Activated CD4-positive, alpha-beta memory T cell treated with anti-CD3 and anti-CD28 coated beads for 36 hours (primary cell): ENCODE results near the gene FOXJ3. TPM values are rescaled to one million over a fixed set of nuclear protein-coding genes. Genes with fewer than 3 reads are reported as not detected.

Source experiments
- CTCF ChIA-PET: fragments of 350-600 bp; sonication (Branson Sonifier 250); formaldehyde crosslinking; loops from one replicate; lab custom pipeline; 2021; ENCODE audit warnings: antibody characterized with exemption, inconsistent platforms; lab: Charles Lee
- POLR2A ChIA-PET: fragments of 350-600 bp; sonication (Branson Sonifier 250); formaldehyde crosslinking; loops from one replicate; lab custom pipeline; 2021; ENCODE audit warnings: antibody characterized with exemption; lab: Charles Lee
- DNase-seq: peaks from one replicate; pipeline ENCODE4 v3.0.0-alpha.2; 2020
- H3K27ac Mint-ChIP-seq: one replicate; pipeline ENCODE4 v1.8.0; 2021; ENCODE audit warnings: mixed read lengths
- H3K27me3 Mint-ChIP-seq: one replicate; pipeline ENCODE4 v1.8.0; 2021; ENCODE audit warnings: mixed read lengths
- H3K36me3 Mint-ChIP-seq: one replicate; pipeline ENCODE4 v1.8.0; 2021; ENCODE audit warnings: mixed read lengths
- H3K4me1 Mint-ChIP-seq: one replicate; pipeline ENCODE4 v1.8.0; 2021; ENCODE audit warnings: low read depth, mixed read lengths
- H3K4me3 Mint-ChIP-seq: one replicate; pipeline ENCODE4 v1.8.0; 2021; ENCODE audit warnings: mild to moderate bottlenecking, mixed read lengths
- H3K9me3 Mint-ChIP-seq: one replicate; pipeline ENCODE4 v1.8.0; 2021; ENCODE audit warnings: mixed read lengths
- intact Hi-C: fragments of 100-400 bp; cut with micrococcal nuclease; formaldehyde crosslinking; loops from one replicate; pipeline ENCODE4 v1.15.1; 2023
- total RNA-seq, 2 experiments: library from RNA; stranded (reverse); gene quantifications; one replicate each; pipeline ENCODE4 v1.2.3, GENCODE V29; 2021

FOXJ3 gene
- total RNA-seq, 2 experiments from 2014 or later: 37.3 to 40.8 TPM

DNA sequence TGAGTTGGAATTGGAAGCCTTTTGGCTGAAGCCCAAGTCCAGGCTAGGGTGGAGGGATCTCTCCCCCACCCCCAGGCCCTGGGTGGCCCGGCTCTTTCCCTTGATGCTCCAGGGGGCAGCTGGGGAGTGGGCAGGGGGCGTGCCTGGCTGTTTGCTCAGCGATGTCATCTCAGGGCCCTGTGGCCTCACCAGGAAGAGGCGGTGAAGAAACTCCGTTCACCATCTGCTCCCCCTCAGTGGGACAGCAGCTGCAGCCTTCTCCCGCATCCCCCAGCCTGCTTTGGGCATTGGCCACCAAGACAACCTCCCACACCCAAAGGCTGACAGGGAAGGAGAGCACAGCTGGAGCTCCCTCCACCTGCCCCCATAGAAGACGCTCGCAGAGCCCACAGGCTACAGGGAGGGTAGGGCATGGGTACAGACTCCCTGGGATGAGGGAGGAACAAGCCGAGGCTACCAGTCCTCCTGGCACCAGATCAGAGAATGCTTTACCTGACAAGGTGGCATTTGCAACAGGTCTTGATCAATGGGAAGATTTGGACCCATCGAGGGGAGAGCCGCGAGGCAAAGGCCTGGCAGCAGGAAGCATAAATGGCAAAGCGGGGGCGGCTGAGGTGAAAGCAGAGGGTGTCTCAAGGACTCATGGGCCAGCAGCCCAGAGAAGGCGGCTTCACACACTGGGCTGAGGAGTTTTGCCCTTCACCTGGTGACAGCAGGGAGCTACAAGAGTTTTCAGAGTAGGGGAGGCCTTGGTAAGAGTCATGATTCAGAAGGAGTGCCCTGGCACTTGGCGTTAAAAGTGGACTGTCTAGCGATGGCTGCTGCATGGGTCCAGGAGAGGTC lies 164.0 kb downstream of the FOXJ3 start:
- ChIA-PET POLR2A (no interaction called here), CTCF (interaction anchor here (0.8 kb wide), 1 partner anchor 8 kb away, joined by 3 read pairs; no protein-coding TSS in a partner anchor)
- Mint-ChIP-seq H3K27ac (no peak overlapping the region), H3K36me3 (no peaks in the 10 kb centered on the region), H3K4me1 (no peaks in the 10 kb centered on the region), H3K4me3 (no peak overlapping the region), H3K27me3 (no peaks in the 10 kb centered on the region), H3K9me3 (no peaks in the 10 kb centered on the region)
- DNase-seq: no peak
- intact Hi-C loops: no loop called here

DNA sequence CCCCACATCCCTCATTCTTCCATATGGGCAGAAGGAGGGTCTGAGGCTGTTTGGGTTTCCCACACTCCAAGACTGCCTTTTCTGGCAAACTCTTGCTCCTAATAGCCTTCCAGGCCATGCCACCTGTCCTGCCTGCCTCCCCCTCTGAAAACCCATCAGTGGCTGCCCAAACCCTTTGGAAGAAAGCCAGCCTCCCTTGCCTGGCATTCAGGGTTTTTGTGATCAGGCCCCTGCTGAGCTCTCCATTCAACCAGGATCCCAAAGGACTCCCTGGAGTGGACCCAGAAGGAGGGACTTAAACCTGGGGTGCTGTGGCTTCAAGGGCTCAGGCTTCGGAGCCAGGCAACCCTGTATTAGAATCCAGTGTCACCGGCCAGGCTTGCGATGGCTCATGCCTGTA lies 166.3 kb downstream of the FOXJ3 start:
- no peaks in the 10 kb centered on the region for H3K4me1 Mint-ChIP-seq
- intact Hi-C loops: no loop called here
- H3K27me3 Mint-ChIP-seq: no peaks in the 10 kb centered on the region
- POLR2A ChIA-PET: no interaction called here
- H3K9me3 Mint-ChIP-seq: no peaks in the 10 kb centered on the region
- no peak overlapping the region for H3K27ac Mint-ChIP-seq
- no peak overlapping the region for H3K4me3 Mint-ChIP-seq
- no peaks in the 10 kb centered on the region for H3K36me3 Mint-ChIP-seq
- no peak for DNase-seq
- CTCF ChIA-PET: no interaction called here

DNA sequence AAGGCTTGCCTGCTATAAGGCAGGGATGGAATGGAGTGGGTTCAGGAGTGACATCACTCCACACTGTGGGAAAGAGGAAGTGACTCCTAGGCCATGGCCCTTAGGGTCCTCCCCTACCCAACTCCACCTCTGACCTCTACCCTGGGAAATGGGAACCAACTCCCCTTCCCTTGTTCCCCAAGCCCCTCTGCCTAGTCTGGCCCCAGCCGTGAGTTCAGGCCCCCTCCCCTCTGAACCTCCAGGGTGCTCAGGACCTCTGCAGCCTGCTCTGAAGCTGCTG lies 166.7 kb downstream of the FOXJ3 start:
- Mint-ChIP-seq H3K36me3 (no peaks in the 10 kb centered on the region), H3K4me1 (no peaks in the 10 kb centered on the region), H3K27me3 (no peaks in the 10 kb centered on the region), H3K27ac (no peak overlapping the region), H3K9me3 (no peaks in the 10 kb centered on the region), H3K4me3 (no peak overlapping the region)
- CTCF ChIA-PET: interaction anchor here (1.2 kb wide), 1 partner anchor 21 kb away, joined by 3 read pairs; no protein-coding TSS in a partner anchor
- DNase-seq: no peak
- POLR2A ChIA-PET: no interaction called here
- intact Hi-C loops: no loop called here

DNA sequence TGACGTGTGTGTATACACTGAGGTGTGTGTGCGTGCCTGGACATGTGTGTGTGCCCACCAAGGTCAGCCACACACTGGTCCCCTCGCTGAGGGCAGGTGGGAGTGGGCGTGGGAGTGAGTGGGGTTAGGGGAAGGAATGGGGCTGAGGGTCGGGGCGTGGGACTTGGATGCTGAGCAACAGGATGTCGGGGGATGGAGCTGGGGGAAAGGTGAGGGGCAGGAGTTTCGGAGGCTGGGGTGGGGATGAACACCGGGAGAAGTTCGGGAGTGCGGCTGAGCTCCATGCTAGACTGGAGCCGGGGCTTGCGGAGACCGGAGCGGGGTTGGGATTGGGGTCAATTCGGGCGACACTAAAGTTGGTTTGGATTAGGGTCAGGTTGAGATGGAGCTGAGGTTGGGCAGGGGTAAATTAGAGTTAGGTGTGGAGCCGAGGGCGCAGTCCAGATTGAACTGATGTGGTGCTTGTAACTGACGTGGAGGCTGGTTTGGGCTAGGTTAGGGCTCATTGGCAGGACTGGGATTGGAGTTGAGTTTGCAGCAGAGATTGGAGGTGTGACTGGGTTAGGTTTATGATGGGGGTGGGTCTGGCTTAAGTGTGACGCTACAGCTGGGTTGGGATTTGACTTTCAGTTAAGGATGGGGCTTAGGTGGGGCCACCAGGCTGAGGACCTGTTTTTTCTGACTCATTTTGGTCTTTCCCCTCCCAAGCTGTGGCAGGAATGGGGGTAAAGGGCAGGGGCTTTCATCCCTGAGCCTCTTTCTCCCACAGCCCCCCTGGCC lies 167.2 kb downstream of the FOXJ3 start:
- CTCF ChIA-PET: interaction anchor here (1.2 kb wide), 1 partner anchor 20 kb away, joined by 3 read pairs; no protein-coding TSS in a partner anchor
- H3K27me3 Mint-ChIP-seq: no peaks in the 10 kb centered on the region
- no peak for DNase-seq
- H3K27ac Mint-ChIP-seq: no peak overlapping the region
- POLR2A ChIA-PET: no interaction called here
- H3K4me3 Mint-ChIP-seq: no peak overlapping the region
- H3K36me3 Mint-ChIP-seq: no peaks in the 10 kb centered on the region
- H3K9me3 Mint-ChIP-seq: no peaks in the 10 kb centered on the region
- H3K4me1 Mint-ChIP-seq: no peaks in the 10 kb centered on the region
- intact Hi-C loops: no loop called here

DNA sequence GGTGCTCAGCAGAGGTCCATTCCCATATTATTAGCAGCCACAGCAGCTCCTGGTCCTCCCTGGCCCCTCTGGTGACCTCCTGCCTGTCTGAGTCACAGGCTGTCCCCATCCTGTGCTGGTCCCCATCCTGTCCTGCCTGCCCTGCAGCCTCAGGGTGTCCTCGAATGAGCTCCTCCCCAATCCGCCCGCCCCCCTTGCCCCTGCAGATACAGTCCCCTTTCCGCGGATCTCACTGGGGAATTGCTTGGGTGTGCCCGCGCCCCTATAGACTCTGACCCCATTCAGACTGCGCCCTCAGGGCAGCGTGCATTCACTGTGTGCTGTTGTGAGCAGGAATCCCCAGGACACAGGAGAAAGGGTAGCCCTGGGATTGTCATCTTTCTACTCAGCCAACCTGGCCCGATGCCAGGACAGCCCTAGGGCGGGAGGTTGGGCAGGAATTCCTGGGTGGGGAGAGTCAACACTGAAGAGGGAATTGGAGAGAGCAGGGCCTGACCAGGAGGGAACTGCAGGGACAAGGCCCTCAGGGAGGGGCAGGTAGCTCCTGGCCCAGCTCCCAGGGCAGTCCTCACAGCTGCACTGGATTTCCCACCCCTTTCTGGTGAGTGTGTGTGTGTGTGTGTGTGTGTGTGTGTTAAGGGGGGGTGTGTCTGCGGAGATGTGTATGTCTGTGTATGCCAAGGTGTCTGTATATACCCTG lies 169.4 kb downstream of the FOXJ3 start:
- H3K36me3 Mint-ChIP-seq: no peaks in the 10 kb centered on the region
- ChIA-PET POLR2A (no interaction called here), CTCF (interaction anchor here (4.1 kb wide), 1 partner anchor 8 kb away, joined by 14 read pairs; no protein-coding TSS in a partner anchor)
- DNase-seq: no peak
- no peak overlapping the region for H3K4me3 Mint-ChIP-seq
- peaks cover 10% of the 10 kb centered on the region for H3K9me3 Mint-ChIP-seq
- intact Hi-C loops: no loop called here
- no peak overlapping the region for H3K27ac Mint-ChIP-seq
- no peaks in the 10 kb centered on the region for H3K4me1 Mint-ChIP-seq
- H3K27me3 Mint-ChIP-seq: no peaks in the 10 kb centered on the region

DNA sequence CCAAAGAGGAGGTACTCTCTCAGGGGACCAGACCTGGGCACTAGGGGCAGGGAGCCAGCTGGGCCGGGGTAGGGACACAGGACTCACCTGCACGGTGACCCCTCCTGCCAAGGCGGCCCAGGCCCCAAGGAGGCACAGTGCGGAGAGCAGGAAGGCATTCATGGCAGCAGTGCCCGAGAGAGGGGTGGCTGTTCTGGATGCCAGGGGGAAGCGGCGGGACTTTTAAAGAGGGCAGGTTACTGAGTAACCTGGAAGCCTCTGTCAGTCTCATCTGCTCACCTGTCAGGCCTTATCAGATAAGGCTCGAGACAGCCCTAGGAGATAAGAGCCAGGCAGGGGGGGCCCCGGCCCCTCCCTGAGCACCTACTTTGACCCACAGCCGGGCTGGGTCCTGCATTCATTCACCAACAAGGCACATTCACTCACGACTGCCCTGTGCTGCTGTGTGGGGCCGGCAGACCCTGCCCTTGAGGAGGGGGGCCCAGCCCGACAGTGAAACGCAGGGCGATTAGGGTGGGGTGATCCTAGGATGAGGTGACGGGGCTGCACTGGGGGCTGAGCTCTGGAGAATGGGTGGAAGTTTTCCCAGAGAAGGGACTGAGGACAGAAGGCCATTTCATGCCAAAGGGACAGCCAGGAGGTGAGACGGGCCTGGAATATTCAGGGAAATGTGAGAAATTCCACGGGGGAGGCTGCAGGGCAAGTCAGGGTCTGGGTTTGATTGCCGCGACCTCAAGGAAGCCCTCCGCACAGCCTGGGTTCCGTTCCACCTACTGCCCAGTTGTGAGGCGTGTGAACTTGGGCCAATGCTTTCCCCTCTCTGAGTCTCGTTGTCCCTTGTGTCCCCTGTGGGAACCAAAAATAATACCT lies 170.2 kb downstream of the FOXJ3 start, which contains the start of gene GUCA2A:
Gene GUCA2A (minus strand): TSS at position 195 of the 870 bp plus-strand sequence. CDS start 33 bp downstream, at position 162.
- ChIA-PET POLR2A (no interaction called here), CTCF (interaction anchor here (4.1 kb wide), 1 partner anchor 9 kb away, joined by 14 read pairs; no protein-coding TSS in a partner anchor)
- H3K9me3 Mint-ChIP-seq: peaks cover 14% of the 10 kb centered on the region
- no peak within 1 kb of the TSS for H3K27ac Mint-ChIP-seq
- no peaks in the 10 kb centered on the region for H3K36me3 Mint-ChIP-seq
- intact Hi-C loops: no loop called here
- H3K4me3 Mint-ChIP-seq: no peak within 1 kb of the TSS
- DNase-seq: no peak
- no peaks in the 10 kb centered on the region for H3K27me3 Mint-ChIP-seq
- no peaks in the 10 kb centered on the region for H3K4me1 Mint-ChIP-seq

DNA sequence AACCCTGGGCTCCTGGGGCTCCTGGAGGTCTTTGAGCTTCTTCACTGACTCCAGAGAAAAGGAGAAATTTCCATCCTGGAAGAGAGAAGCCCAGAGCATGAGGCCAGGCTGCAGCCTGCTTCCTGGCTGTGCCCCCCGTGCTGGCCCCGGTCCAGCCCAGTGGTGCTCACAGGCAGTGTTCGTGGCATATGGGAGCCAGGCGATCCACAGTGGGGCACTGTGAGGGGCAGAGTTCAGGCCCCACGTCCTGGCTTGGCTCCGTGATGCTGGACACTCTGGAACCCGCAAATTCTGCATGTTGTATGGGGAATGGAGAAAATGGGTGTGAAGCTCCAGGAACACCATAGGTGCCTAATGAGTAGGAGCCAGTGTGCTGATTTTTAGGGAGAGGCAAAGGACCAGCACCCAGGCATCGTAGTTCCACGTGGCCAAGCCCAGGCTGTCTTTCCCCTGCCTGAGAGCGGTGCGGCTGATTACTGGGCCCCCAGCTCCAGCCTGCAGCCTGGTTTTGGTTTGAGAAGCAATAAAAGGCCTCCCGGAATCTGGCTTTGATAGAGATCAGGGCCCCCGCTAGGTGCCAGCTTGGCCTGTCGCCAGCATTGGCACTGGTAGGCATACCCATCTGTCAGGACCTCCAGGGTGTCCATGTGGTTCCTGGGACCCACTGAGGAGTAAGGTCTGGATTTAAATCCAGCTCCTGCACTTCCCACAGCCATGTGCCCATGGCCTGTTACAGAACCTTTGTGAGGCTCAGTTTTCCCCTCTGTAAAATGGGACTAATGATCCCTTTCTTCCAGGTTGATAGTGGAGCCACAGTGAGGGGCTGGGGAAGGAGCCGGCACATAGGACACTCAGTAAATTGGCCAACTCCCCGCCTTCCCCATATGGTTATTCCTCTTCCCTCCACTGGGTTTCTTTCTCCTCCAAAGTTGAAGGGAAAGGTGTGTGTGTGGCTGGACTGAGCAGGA lies 171.2 kb downstream of the FOXJ3 start:
- intact Hi-C loops: no loop called here
- CTCF ChIA-PET: interaction anchor here (0.9 to 4.1 kb wide), 2 partner anchors 8 to 10 kb away, joined by 3 to 14 read pairs; no protein-coding TSS in a partner anchor
- Mint-ChIP-seq H3K36me3 (no peaks in the 10 kb centered on the region), H3K27ac (no peak overlapping the region), H3K4me3 (no peak overlapping the region), H3K9me3 (peaks cover 14% of the 10 kb centered on the region), H3K4me1 (no peaks in the 10 kb centered on the region), H3K27me3 (no peaks in the 10 kb centered on the region)
- POLR2A ChIA-PET: interaction anchor here (0.6 kb wide), 1 partner anchor 308 kb away, joined by 5 read pairs; no protein-coding TSS in a partner anchor
- DNase-seq: no peak

DNA sequence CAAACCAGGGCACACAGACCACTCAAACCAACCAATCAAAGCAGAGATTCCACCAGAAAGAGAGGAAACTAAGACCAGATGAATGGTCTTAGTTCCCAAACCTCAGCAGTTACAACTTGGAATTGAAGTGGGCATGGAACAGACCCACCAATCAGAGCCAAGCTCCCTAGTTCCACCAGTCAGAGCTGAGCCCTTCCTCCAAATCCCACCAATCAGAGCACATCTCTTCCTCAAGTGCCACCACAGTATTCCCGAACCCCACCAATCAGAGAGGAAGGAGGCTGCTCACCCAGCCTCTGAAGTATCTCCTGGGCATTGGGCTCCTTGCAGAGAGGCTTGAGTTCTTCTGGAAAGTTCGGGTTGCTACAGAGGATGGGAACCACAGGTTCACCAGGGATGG lies 171.9 kb downstream of the FOXJ3 start:
- Mint-ChIP-seq H3K27ac (no peak overlapping the region), H3K27me3 (no peaks in the 10 kb centered on the region), H3K9me3 (peaks cover 14% of the 10 kb centered on the region), H3K4me1 (no peaks in the 10 kb centered on the region), H3K36me3 (no peaks in the 10 kb centered on the region), H3K4me3 (no peak overlapping the region)
- ChIA-PET POLR2A (no interaction called here), CTCF (interaction anchor here (0.9 to 4.1 kb wide), 3 partner anchors 9 to 647 kb away, joined by 3 to 14 read pairs (median 3); no protein-coding TSS in a partner anchor)
- intact Hi-C loops: no loop called here
- no peak for DNase-seq

DNA sequence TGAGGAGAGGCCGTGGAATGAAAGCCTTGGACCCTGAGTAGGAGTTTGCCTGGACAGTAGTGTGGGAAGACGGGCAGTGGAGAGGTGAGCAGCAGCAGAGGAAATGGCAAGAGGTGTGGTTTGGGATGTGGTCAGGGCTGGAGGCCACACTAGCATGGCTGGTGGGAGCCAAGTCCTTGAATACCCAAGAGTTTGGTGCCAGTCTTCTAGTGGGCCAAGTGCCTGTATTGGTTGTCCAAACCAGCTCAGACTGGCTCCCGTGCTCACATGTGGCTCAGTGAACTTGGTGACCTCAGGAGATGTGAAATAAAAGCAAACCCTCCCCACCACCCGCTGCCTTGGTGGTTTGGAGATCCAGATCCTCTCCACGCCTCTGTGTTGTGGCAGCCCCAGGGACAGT lies 172.9 kb downstream of the FOXJ3 start:
- H3K9me3 Mint-ChIP-seq: peaks cover 14% of the 10 kb centered on the region
- H3K4me3 Mint-ChIP-seq: no peak overlapping the region
- ChIA-PET CTCF (interaction anchor here (1.2 to 4.1 kb wide), 2 partner anchors 12 to 646 kb away, joined by 3 to 14 read pairs; no protein-coding TSS in a partner anchor), POLR2A (no interaction called here)
- H3K27me3 Mint-ChIP-seq: no peaks in the 10 kb centered on the region
- peaks cover 5% of the 10 kb centered on the region for H3K4me1 Mint-ChIP-seq
- no peak for DNase-seq
- H3K36me3 Mint-ChIP-seq: no peaks in the 10 kb centered on the region
- no peak overlapping the region for H3K27ac Mint-ChIP-seq
- intact Hi-C loops: no loop called here

DNA sequence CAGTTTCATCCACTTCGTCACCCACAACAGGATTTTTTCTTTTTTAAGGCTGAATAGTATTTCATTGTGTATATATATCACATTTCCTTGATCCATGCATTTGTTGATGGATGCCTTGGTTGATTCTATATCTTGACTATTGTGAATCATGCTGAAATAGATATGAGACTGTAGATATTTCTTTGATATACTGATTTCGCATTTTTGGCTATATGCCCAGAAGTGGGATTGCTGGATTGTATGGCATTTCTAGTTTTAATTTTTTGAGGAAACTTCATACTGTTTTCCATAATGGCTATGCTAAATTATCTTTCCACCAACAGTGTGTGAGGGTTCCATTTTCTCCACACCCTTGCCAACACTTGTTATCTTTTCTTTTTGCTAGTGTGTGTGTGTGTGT lies 176.8 kb downstream of the FOXJ3 start:
- no peaks in the 10 kb centered on the region for H3K36me3 Mint-ChIP-seq
- no peak for DNase-seq
- CTCF ChIA-PET: interaction anchor here (0.7 to 1.9 kb wide), 4 partner anchors 11 to 582 kb away, joined by 3 to 7 read pairs (median 4); no protein-coding TSS in a partner anchor
- intact Hi-C loops: no loop called here
- POLR2A ChIA-PET: no interaction called here
- H3K4me3 Mint-ChIP-seq: no peak overlapping the region
- no peaks in the 10 kb centered on the region for H3K27me3 Mint-ChIP-seq
- no peak overlapping the region for H3K27ac Mint-ChIP-seq
- peaks cover 14% of the 10 kb centered on the region for H3K9me3 Mint-ChIP-seq
- peaks cover 5% of the 10 kb centered on the region for H3K4me1 Mint-ChIP-seq
